ENCODE results near the gene SOX10. TPM values are rescaled to one million over a fixed set of nuclear protein-coding genes. Genes with fewer than 3 reads are reported as not detected.

The SOX10 gene
- total and polyA plus RNA-seq, 2 of the 13 experiments (the other 11 are each of a cell fraction or from before 2014, with no cell fraction given) = not detected

GRCh38 chr22:37933711-37934376, 50.5 kb downstream of the SOX10 start (continued):
- TF ChIP-seq ZNF710 (CRISPR knock-in tag; IDR thresholded peaks at IDR 0.05; ENCODE audit: borderline replicate concordance) = peak; percentile 27; the same call in 1 of the 2 replicates
- peak; percentile 42 for TF ChIP-seq SMC3 (IDR thresholded peaks at IDR 0.05; ENCODE audit: low read length)
- TF ChIP-seq MTF2 (CRISPR knock-in tag; IDR thresholded peaks at IDR 0.05; ENCODE audit: borderline replicate concordance) = no peak
- no peak for TF ChIP-seq YY1 (IDR thresholded peaks at IDR 0.05; ENCODE audit: insufficient read depth, insufficient replicate concordance, low read depth, low read length)
- no peak for TF ChIP-seq TRIM24 (CRISPR knock-in tag; IDR thresholded peaks at IDR 0.05)
- TF ChIP-seq DNMT3B (CRISPR knock-in tag; conservative IDR thresholded peaks at IDR 0.05) = no peak
- TF ChIP-seq GTF3A (CRISPR knock-in tag; conservative IDR thresholded peaks at IDR 0.05) = 0 out of 2 replicates have a peak, but pooled peaks have one; percentile 32
- no peak for TF ChIP-seq TCF12 (IDR thresholded peaks at IDR 0.05)
- peak; percentile 29; the same call in 1 of the 2 replicates for TF ChIP-seq TCF12 (CRISPR knock-in tag; IDR thresholded peaks at IDR 0.05)
- no peak for TF ChIP-seq ZNF720 (CRISPR knock-in tag; IDR thresholded peaks at IDR 0.05)
- TF ChIP-seq ZNF160 (CRISPR knock-in tag; IDR thresholded peaks at IDR 0.05) = no peak
- TF ChIP-seq U2AF2 (IDR thresholded peaks at IDR 0.05; ENCODE audit: low read depth, low read length) = no peak
- peak; percentile 39; the same call in 1 of the 2 replicates for TF ChIP-seq ELF1 (CRISPR knock-in tag; IDR thresholded peaks at IDR 0.05)
- TF ChIP-seq NFYB (CRISPR knock-in tag; IDR thresholded peaks at IDR 0.05) = no peak
- TF ChIP-seq TRAFD1 (CRISPR knock-in tag; IDR thresholded peaks at IDR 0.05; ENCODE audit: borderline replicate concordance) = no peak
- TF ChIP-seq RBFOX2 (IDR thresholded peaks at IDR 0.05; ENCODE audit: low read depth, low read length) = no peak
- TF ChIP-seq ZNF333 (CRISPR knock-in tag; IDR thresholded peaks at IDR 0.05; ENCODE audit: borderline replicate concordance) = no peak
- no peak for TF ChIP-seq ZNF605 (CRISPR knock-in tag; IDR thresholded peaks at IDR 0.05)
- peak; percentile 57 for TF ChIP-seq IRF2 (CRISPR knock-in tag; IDR thresholded peaks at IDR 0.05)
- peak; percentile 42; the same call in 1 of the 2 replicates for TF ChIP-seq GATAD2A (CRISPR knock-in tag; IDR thresholded peaks at IDR 0.05)
- TF ChIP-seq FOXC1 (CRISPR knock-in tag; IDR thresholded peaks at IDR 0.05; ENCODE audit: borderline replicate concordance) = peak; percentile 54; the same call in 1 of the 2 replicates
- no peak for TF ChIP-seq ZXDC (CRISPR knock-in tag; IDR thresholded peaks at IDR 0.05)
- TF ChIP-seq MAF1 (CRISPR knock-in tag; IDR thresholded peaks at IDR 0.05; ENCODE audit: borderline replicate concordance) = no peak
- 0 out of 2 replicates have a peak, but pooled peaks have one; percentile 46 for TF ChIP-seq AKAP8 (CRISPR knock-in tag; IDR thresholded peaks at IDR 0.05)
- TF ChIP-seq POGZ (CRISPR knock-in tag; IDR thresholded peaks at IDR 0.05) = 0 out of 2 replicates have a peak, but pooled peaks have one; percentile 11
- no peak for TF ChIP-seq ZNF749 (CRISPR knock-in tag; IDR thresholded peaks at IDR 0.05; ENCODE audit: borderline replicate concordance)

Measured in HepG2 (cell line).